ENCODE data around the gene XYLT2. TPM values are rescaled to one million over a fixed set of nuclear protein-coding genes. Genes with fewer than 3 reads are reported as not detected.
A peak's percentile ranks its signal among the peaks of the same experiment; 100 is the strongest.
"Not testable (repeated sequence)": the region's sequence is repeated elsewhere in the genome, so short reads cannot be mapped to it uniquely, and the experiment has no call there.

Gene XYLT2
- total RNA-seq, 1 experiment from 2014 or later: 15.6 TPM

DNA sequence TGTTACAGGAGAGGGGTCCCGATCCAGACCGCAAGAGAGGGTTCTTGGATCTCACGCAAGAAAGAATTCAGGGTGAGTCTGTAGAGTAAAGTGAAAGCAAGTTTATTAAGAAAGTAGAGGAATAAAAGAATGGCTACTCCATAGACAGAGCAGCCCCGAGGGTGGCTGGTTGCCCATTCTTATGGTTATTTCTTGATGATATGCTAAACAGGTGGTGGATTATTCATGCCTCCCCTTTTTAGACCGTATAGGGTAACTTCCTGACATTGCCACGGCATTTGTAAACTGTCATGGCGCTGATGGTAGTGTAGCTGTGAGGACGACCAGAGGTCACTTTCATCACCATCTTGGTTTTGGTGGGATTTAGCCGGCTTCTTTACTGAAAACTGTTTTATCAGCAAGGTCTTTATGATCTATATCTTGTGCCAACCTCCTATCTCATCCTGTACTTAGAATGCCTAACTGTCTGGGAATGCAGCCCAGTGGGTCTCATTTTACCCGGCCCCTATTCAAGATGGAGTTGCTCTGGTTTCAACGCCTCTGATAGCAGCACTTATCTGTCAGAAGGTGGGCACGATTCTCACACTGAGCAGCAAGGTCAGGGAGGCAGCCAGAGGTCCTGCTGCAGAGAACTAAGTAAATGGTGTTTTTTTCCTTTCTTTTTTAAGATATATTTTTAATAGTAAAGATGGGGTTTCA is 26.5 kb upstream of the XYLT2 start:
- DNase-seq (ENCODE audit: low read depth): no peak

DNA sequence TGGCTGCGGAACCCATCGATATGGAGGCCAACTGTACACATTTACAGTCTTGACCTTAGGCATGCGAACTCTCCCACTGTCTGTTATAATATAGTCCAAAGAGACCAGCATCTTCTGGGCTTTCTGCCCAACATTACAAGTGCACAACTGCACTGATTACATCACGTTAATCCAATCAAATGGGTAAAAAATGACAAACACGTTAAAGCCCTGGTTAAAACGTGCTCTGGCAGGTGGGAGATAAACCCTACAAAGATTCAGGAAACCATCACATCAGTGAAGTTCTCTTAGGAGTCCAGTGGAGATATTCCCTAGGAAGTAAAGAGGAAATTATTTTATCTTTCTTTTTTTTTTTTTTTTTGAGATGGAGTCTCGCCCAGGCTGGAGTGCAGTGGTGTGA is 23.7 kb upstream of the XYLT2 start:
- no peak for DNase-seq (ENCODE audit: low read depth)

DNA sequence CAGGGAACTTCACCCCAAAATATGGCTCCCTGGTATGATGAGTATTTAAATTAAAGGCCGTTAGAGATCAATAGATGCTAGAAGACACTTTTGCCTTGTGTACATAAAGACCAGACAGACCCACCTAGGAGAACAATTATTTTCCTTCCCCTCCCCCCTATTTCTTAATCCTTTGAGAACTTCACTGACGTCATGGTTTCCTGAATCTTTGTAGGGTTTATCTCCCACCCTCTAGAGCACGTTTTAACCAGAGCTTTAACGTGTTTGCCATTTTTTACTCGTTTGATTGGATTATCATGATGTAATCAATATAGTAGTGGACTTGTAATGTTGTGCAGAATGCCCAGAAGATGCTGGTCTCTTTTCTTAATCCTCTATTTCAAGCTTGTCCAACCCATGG is 22.9 kb upstream of the XYLT2 start:
- DNase-seq (ENCODE audit: low read depth): no peak

GRCh38 chr17:50325906-50326305 is 20.0 kb upstream of the XYLT2 start:
- no peak for DNase-seq (ENCODE audit: low read depth)

DNA sequence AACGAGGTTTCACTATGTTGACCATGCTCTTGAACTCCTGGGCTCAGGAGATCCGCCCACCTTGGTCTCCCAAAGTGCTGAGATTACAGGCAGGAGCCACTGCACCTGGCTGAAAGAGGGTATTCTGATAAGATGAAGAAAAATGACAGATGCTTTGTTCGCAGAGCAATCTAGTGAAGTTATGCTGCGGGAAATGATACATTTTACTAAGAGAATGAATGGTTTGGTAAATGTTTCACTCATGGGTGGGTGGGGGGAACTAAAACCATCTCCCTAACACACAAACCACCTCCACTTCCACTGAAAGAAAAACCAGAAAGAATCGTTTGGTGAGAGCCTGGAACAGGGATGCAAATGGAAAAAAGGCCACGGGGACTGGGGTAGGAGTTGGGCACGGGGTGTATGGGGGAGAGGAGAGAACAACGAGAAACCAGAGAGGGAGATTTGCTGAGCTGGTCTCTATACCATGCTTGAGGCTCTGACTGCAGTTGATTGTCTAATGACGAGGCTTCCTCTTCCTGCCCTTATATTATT is 19.0 kb upstream of the XYLT2 start:
- DNase-seq (ENCODE audit: low read depth): no peak

- DNase-seq (ENCODE audit: low read depth): no peak
Measured at GRCh38 chr17:50328363-50329325, 17.3 kb upstream of the XYLT2 start.

GRCh38 chr17:50329716-50330115 is 16.2 kb upstream of the XYLT2 start:
- DNase-seq (ENCODE audit: low read depth): no peak

DNA sequence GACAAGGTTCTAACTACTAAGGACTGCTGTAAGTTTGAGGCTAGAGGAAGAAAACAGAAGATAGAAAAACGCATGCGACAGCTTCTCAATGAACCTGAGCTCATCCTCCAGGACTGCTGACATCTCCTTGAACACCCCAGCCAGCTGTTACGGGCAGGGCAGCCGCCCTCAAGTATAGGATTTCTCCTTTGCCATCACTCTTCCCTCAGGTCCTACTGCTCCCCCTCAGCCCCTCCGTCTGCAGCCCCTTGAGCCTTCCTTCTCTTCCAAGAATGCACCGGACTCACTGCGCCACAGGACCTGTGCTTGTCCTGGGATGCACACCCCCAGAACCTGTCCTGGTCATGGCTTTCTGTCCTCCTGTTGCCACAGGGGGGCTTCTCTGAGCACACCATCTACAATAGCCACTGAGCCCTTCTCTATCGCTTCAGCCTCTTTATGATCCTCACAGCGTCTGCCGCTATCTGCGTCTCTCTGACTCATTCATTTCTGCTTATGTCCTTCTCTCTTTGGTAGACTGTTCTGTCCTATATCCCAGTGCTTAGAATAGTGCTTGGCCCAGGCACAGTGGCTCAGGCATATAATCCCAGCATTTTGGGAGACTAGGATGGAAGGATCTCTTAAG is 15.7 kb upstream of the XYLT2 start:
- DNase-seq (ENCODE audit: low read depth): no peak

- DNase-seq (ENCODE audit: low read depth): peak; percentile 81
Measured at GRCh38 chr17:50331085-50331791, 14.7 kb upstream of the XYLT2 start.

GRCh38 chr17:50332196-50332595 is 13.7 kb upstream of the XYLT2 start:
- no peak for DNase-seq (ENCODE audit: low read depth)

DNA sequence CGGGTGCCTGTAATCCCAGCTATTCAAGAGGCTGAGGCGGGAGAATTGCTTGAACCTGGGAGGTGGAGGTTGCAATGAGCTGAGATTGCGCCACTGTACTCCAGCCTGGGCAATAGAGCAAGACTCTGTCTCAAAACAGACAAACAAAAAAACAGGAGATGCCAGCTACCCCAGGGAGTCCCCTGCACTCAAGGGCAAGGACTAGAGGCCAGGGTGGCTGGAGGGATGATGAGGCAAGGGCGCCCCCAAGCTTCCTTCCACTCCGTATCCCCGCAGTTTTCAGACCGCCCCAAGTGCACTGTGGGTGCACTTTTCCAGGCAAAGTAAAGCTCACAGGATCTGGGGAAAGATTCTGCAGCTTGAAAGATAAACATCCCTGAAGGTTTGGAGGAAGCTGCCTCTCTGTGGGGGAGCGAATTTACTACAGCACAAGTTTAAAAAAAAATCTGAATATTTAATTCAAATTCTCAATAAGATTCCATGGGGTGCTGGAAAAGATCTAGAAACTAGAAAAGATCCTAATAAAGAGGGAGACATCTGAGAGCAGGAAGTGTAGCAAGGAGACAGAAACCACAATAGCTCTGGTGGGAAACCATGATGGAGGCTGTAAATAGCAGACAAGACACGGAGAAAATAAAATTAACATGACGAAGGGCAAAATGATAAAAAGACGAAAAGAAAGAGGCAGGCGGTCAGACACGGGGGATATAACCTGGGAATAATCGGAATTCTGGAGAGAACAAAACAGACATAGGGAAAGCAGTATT is 12.5 kb upstream of the XYLT2 start:
- not testable (repeated sequence) for DNase-seq (ENCODE audit: low read depth)

DNA sequence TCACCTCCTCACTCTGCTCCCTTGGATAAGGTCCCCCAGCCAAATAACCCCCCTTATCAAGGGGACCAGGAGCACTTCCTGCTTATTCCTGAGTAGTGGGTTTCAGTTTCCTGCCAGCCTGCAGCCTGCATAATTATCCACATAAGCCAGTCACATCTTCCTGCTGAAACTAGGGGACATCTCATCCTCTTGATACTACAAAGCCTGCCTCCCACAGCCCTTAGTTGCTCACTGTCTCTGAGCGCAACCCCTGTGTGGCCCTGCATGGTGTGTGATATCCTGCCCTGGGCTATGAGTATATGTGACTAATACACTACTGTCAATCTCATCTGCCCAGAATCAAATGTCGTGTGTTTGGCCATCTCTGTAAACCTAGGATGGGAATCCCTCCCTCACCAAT is 8.0 kb upstream of the XYLT2 start:
- no peak for DNase-seq (ENCODE audit: low read depth)

DNA sequence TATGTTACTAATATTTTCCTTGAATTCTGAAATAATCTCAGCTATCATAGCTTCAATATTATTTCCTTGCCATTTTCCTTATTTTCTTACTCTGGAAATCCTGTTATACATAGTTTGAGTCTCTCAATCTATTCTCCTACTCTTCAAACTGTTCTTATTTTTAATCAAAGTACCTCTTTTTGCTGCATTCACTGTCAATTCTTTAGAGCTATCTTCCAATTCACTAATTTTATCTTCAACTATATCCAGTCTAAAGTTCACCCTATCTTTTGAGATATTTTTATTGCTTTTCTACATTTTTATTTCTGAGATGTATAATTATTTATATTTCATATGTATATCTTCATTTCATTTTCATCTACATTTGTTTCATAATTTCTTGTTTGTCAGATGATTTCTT is 7.3 kb upstream of the XYLT2 start:
- DNase-seq (ENCODE audit: low read depth): no peak

DNA sequence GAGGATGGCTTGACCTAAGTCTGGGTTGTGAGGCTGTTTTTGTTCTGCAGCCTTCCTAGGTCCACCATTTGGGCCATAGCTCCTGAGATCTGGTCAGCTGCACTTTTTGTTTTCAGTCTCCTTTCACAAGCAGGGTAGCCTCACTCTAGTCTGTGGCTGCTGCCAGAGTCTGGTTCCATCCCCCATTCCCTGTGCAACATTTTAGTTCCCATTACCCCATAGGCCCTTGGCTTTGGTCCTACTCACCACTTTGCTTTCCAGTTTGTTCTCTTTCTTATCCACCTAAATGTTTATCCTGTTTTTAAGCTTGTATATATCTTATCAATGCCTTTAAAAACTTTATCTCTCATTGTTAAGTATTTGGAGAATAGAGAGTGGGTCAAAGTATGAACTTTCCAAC is 6.5 kb upstream of the XYLT2 start:
- DNase-seq (ENCODE audit: low read depth): no peak

DNA sequence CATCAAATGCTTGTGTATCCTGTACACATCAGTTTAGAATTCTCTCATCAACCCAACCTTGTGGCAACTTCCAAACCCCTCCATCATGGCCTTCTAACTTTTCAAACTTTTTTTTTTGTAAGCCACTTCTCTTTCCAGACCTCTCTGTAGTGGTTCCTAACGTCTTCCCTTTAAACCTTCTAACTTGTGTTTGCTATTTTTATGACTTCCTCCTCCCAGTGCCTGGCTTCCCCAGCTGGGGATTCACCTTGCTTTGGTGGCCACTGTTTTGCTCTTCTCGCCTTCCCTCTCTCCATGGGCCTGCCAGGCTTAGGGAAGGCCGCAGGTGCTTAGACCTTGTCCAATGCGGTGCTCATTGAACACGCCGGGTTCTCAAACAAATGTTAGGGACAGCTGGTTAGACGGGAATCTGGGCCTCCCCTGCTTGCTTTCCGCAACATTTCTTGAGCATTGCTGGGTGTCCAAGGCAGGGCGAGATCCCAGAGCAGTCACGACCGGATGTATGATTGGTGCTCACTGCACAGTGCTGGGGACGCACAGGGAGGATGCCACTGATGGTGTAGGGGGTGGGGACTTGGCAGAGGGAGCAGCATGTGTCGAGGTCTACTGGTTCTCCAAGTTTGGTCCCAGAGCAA is 1.1 kb upstream of the XYLT2 start:
- DNase-seq (ENCODE audit: low read depth): no peak

GRCh38 chr17:50346313-50347116 is 589 bp downstream of the XYLT2 start:
- DNase-seq (ENCODE audit: low read depth): peak; percentile 23

DNA sequence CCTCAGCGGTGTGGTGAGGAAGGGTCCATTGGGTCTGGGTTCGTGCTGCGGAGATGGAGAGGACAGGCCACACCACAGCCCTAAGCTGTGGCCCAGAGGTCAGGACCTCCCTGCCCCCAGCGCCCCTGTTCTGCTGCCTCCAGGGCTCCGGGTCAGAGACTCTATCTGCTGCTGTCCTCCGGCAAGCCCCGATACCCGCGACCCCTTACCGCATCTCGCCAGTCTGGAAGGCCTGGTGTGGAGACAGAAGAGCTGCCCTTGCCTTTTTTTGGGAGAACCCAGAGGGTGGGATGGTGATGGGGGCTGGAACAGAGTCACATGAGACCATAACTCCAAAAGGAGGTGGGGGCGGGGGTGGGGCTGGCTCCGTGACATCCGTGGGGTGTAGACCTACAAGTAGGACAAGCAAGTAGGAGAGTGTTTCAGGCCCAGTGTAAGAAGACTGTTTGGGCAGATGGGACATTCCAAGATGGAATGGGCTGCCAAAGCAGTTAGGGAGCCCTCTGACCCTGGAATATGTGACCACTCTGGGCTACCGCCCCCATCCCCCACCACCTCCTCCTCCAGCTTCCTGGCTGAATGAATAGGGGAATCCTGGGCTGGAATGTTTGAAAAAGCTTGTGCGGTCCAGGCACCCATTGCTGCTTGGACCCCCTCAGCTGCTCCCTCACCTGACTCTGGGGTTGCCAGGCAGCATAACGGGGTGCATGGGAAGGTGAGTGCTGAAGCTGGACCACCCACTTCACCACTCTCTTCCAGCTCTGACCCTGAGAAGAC is 1.4 kb downstream of the XYLT2 start:
- DNase-seq (ENCODE audit: low read depth): no peak

GRCh38 chr17:50347894-50348291 is 2.0 kb downstream of the XYLT2 start:
- no peak for DNase-seq (ENCODE audit: low read depth)
